Lung (tissue), 12 donors: ENCODE results near the gene AGFG2. TPM values are rescaled to one million over a fixed set of nuclear protein-coding genes. Genes with fewer than 3 reads are reported as not detected.

Source experiments
- ATAC-seq: fragments of 200-7000 bp; cut with Tn5 transposase; one replicate; pipeline ENCODE4 v1.9.1; 2020; ENCODE audit warnings: moderate number of reproducible peaks; ENCODE audit not compliant: insufficient read depth, low FRiP score
- DNase-seq, 3 donors: peaks; one replicate each; pipeline ENCODE4 v3.0.0-alpha.2; 2013 to 2017
- H3K27ac ChIP-seq, 2 donors: one replicate each; pipeline ENCODE4 v1.5.1; 2013; ENCODE audit warnings: mild to moderate bottlenecking in 2 of 2, moderate library complexity in 2 of 2, control low read depth in 1 of 2, inconsistent platforms in 1 of 2, low read depth in 1 of 2, low read length in 1 of 2
- H3K27me3 ChIP-seq, 3 donors: one replicate each; pipeline ENCODE4 v1.5.1; 2013; ENCODE audit warnings: low read length in 2 of 3; ENCODE audit not compliant: control insufficient read depth in 3 of 3, insufficient read depth in 3 of 3
- H3K36me3 ChIP-seq, 4 donors: one replicate each; pipeline ENCODE4 v1.5.1; 2013; ENCODE audit warnings: low read length in 4 of 4, mild to moderate bottlenecking in 1 of 4, moderate library complexity in 1 of 4; ENCODE audit not compliant: control insufficient read depth in 4 of 4, insufficient read depth in 4 of 4
- H3K4me1 ChIP-seq, 5 donors: one replicate each; pipeline ENCODE4 v1.5.1; 2013; ENCODE audit warnings: low read length in 5 of 5, mild to moderate bottlenecking in 2 of 5, moderate library complexity in 1 of 5; ENCODE audit not compliant: control insufficient read depth in 5 of 5, insufficient read depth in 5 of 5
- H3K4me3 ChIP-seq: one replicate; pipeline ENCODE4 v1.5.1; 2013; ENCODE audit warnings: mild to moderate bottlenecking, control low read depth, moderate library complexity
- H3K9ac ChIP-seq, 2 donors: one replicate each; pipeline ENCODE4 v1.5.1; 2013; ENCODE audit warnings: low read length in 2 of 2, control low read depth in 1 of 2; ENCODE audit not compliant: insufficient read depth in 1 of 2
- H3K9me3 ChIP-seq, 4 donors: one replicate each; pipeline ENCODE4 v1.5.1; 2013; ENCODE audit warnings: low read length in 3 of 4, mild to moderate bottlenecking in 1 of 4, moderate library complexity in 1 of 4; ENCODE audit not compliant: control insufficient read depth in 4 of 4, insufficient read depth in 3 of 4
- CTCF ChIP-seq: IDR thresholded peaks from 2 replicates; pipeline ENCODE4 v1.5.1; 2012; ENCODE audit warnings: mild to moderate bottlenecking; ENCODE audit errors: control extremely low read depth, extremely low read depth
- WGBS, 2 donors: extraction: QIAGEN DNeasy Blood & Tissue Kit; methylation state at CpG; one replicate each; pipeline ENCODE4 v1.1.7; 2013; 5-methylcytosine and 5-hydroxymethylcytosine counted together
- polyA plus RNA-seq, 2 donors: library from polyadenylated mRNA; stranded (reverse); fragments of 200-250 nt; gene quantifications; one replicate each; pipeline ENCODE4 v1.2.1, GENCODE V29; 2013
- total RNA-seq, 2 donors: library from RNA; depleted of rRNA in 1 of 2; stranded (reverse); fragments of >200 nt in 1 of 2; gene quantifications; one replicate each; pipeline ENCODE4 v1.2.1, GENCODE V29; 2014 to 2021
- donor health status: control.
- donor health status: control.
- donor health status: Bipolar disorder and iron deficiency.
- donor health status: healthy.
- donor health status: DM: yes; HTN: yes; CAD: no.

Gene AGFG2
- total and polyA plus RNA-seq, 4 donors = 15.9 to 36.0 (median 19.7) TPM

- Histone ChIP-seq H3K9me3 (no peaks in the 10 kb centered on the region), H3K27me3 (no peaks in the 10 kb centered on the region), H3K36me3 (peaks cover 0 to 5% (median 0%) of the 10 kb centered on the region in 4 donors), H3K4me3 (no peak overlapping the region), H3K4me1 (peaks cover 0 to 10% (median 0%) of the 10 kb centered on the region in 5 donors), H3K27ac (no peak overlapping the region), H3K9ac (no peak overlapping the region)
- no peak for ATAC-seq
- no peak for DNase-seq
- WGBS, 2 donors = 98 to 99% methylated on average over 5 of the region's 5 CpGs
- no peak for TF ChIP-seq CTCF
These were observed 47.8 kb upstream of the AGFG2 start for GRCh38 chr7:100491192-100491578.

- H3K27ac ChIP-seq = no peak overlapping the region
- no peak for ATAC-seq
- peaks cover 0 to 10% (median 0%) of the 10 kb centered on the region in 5 donors for H3K4me1 ChIP-seq
- TF ChIP-seq CTCF = no peak
- H3K9ac ChIP-seq = no peak overlapping the region
- no peaks in the 10 kb centered on the region for H3K27me3 ChIP-seq
- peaks cover 0 to 5% (median 0%) of the 10 kb centered on the region in 4 donors for H3K36me3 ChIP-seq
- DNase-seq = no peak
- H3K9me3 ChIP-seq = no peaks in the 10 kb centered on the region
- H3K4me3 ChIP-seq = no peak overlapping the region
- 84% methylated on average over 5 of the region's 5 CpGs for WGBS, 2 donors
These were observed 46.1 kb upstream of the AGFG2 start for GRCh38 chr7:100492738-100493475.

GRCh38 chr7:100493476-100494264 lies 45.3 kb upstream of the AGFG2 start:
- Histone ChIP-seq H3K4me3 (peak overlapping the region; percentile 8), H3K9me3 (no peaks in the 10 kb centered on the region), H3K27me3 (no peaks in the 10 kb centered on the region), H3K36me3 (peaks cover 0 to 5% (median 0%) of the 10 kb centered on the region in 4 donors), H3K27ac (no peak overlapping the region), H3K4me1 (peaks cover 0 to 10% (median 0%) of the 10 kb centered on the region in 5 donors), H3K9ac (no peak overlapping the region)
- WGBS, 2 donors = 3 to 7% methylated on average over 35 to 56 of the region's 56 CpGs
- TF ChIP-seq CTCF = no peak
- ATAC-seq = peak; percentile 37
- peak; percentile 56 to 78 (median 71) for DNase-seq
